ENCODE measurements around the gene ACVR1.

ACVR1 gene

DNA sequence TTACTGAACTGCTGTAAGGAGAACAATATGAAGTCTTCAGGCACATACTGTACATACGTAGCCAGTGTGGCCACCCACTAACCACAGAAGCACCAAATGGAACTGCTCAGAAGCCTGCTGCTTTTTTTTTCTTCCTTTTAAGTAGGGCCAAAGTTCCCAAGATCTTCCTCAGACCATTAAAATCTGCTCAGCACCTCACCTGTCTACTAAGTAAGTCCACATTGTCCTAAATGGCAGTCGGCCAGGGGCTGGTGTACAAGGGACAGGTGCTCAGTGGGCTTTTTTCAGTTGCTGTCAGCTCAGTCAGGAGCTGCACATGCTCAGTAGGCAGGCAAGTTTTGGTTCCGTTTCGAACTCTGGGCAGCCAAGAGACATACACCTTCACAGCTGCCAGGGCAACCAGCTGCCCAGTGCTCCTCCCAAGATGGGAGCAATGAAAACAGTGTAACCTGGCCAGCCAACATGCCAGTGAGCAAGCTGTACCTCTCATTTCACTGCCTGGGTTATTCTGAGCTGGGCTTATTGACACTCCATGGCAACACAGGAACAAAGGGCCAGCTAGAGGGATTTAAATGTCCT lies 86.1 kb downstream of the ACVR1 start:
- no peak for TF ChIP-seq CTCF (IDR thresholded peaks at IDR 0.05; ENCODE audit: borderline replicate concordance, insufficient read depth, low read depth, low read length)
- no peak overlapping the region for H3K4me3 ChIP-seq (ENCODE audit: low read depth, low read length)

DNA sequence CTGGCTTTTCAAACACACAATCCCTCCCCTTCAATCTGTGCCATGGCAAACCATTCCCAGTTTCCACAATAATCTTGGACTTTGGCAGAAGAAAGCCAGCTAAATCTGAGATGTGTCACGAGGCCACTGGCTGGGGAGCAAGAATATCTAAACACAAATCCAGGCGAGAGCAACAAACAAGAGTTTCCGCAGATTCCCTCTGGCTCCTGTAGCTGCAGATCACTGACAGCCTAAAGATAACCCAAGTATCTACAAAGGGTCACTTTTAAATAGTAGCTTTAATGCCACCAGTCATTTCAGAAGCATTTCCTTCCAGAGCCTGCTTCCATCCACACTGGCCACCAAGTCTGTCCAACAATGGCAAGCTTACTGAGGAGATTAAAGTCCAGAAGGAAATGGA lies 86.9 kb downstream of the ACVR1 start:
- TF ChIP-seq CTCF (IDR thresholded peaks at IDR 0.05; ENCODE audit: borderline replicate concordance, insufficient read depth, low read depth, low read length): no peak
- H3K4me3 ChIP-seq (ENCODE audit: low read depth, low read length): no peak overlapping the region

DNA sequence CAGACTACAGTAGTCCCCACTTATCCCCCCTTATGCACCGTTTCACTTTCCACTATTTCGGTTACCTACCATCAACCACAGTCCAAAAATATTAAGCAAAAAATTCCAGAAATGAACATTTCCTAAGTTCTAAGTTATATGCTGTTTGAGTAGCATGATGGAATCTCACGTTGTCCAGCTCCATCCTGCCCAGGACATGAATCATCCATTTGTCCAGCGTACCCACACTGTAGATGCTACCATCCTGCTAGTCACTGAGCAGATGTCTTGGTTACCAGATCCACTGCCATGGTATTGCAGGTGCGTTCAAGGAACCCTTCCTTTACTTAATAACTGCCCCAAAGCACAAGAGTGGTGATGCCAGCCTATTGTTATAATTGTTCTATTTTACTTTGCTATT lies 87.9 kb downstream of the ACVR1 start:
- no peak for TF ChIP-seq CTCF (IDR thresholded peaks at IDR 0.05; ENCODE audit: borderline replicate concordance, insufficient read depth, low read depth, low read length)

DNA sequence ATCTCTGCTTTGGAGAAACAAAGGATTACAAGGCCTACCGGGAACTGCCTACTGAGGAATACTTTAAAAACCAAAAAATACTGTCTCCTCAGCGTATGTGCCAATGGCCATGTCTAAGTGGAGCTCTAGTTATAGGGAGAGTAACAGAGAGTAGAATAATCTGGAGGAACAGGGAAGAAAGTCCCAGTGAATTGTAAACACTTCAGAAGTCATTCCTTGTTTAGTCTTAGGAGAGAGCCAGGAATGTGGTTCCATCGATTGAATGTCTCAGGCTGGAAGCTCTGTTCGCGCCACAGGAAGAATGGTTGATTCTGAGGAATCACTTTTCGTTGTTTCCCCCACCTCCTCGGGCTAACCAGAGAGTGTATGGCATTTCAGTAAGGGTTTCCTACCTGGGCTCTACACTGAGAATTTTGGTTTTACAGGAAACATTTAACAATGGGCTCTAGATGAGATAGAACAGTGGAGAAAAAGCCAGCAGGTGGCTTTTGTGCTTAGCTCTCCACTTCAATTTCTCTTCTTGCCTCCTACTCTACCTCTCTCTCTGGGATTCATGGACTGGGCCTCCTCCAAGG lies 88.7 kb downstream of the ACVR1 start:
- TF ChIP-seq CTCF (IDR thresholded peaks at IDR 0.05; ENCODE audit: borderline replicate concordance, insufficient read depth, low read depth, low read length): no peak
- no peak overlapping the region for H3K4me3 ChIP-seq (ENCODE audit: low read depth, low read length)

More for the DNA sequence above, 87.9 kb downstream of the ACVR1 start:
- no peak overlapping the region for H3K4me3 ChIP-seq (ENCODE audit: low read depth, low read length)

DNA sequence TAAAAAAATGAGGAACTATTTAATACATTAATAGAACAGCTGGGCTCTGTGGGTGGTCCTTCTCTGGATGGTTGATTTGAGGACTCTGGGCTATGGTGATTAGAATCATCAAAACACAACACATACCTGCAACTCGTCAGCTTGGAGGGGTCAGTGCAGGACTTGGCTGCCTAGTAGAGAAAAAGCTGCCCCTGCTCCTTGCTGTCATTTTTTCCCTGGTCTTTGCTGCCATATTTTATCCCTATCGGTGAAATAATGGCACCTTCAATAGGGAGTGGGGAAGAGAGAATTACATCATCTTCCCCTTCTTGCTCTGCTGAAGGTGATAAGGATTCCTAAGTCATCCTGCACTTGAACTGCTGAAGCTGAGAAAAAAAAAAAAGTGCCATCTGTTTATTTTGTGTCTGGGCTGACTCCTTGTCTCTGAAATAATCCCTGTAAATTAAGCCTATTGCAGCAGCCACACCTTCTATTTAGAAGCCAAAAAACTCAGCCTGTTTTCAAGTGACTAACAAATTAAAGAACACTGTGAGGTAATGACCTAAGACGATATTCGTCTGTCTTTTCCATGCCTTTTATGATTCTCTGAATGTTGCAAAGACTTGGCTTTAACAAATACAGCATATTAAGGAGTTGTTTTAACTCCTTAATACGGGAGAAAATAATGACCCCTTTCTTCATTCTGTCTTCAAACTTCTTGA lies 89.3 kb downstream of the ACVR1 start:
- no peak overlapping the region for H3K4me3 ChIP-seq (ENCODE audit: low read depth, low read length)
- TF ChIP-seq CTCF (IDR thresholded peaks at IDR 0.05; ENCODE audit: borderline replicate concordance, insufficient read depth, low read depth, low read length): no peak

DNA sequence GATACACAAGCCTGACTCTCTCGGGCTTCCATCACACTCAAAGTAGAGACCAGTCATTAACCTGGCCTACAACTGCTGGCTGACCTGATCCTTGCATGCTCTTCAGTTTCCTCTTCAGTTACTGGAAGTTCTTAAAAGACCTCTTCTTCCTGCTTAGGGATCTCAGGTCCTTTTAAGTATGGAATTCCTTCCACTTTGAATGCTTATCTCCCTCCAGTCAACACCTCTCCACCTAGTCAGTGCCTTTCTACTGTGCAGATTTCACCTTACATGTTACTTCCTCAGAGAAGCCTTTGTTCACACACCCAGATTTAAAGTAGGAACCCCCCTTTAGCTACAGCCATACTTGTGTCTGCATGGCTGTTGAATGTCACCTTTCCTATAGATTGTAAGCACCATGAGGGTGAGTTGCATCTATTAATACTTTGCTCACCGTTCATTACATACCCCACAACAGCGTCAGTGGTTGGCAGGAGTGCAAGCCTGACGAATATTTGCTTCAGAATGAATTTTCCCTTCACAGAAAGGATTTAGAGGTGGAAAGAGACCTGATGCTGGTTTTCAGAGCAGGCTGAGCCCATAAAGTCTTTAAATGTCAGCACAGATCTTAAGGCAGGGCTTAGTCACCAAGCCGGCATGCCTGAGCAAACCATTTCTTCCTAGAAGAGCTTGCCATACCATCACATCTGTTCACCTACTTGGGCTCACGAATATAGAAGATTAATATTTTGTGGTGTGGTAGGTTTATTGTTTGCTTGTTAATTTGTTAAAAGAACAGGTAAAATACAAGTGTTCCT lies 90.1 kb downstream of the ACVR1 start:
- no peak overlapping the region for H3K4me3 ChIP-seq (ENCODE audit: low read depth, low read length)
- TF ChIP-seq CTCF (IDR thresholded peaks at IDR 0.05; ENCODE audit: borderline replicate concordance, insufficient read depth, low read depth, low read length): no peak

Measured in GM12875 (cell line).